ENCODE results near the gene KMT2D. TPM values are rescaled to one million over a fixed set of nuclear protein-coding genes. Genes with fewer than 3 reads are reported as not detected.

KMT2D gene
- total and polyA plus RNA-seq, 2 donors (not counting 3 experiments of a cell fraction or from before 2014, with no cell fraction given): 15.1 to 120 TPM

DNA sequence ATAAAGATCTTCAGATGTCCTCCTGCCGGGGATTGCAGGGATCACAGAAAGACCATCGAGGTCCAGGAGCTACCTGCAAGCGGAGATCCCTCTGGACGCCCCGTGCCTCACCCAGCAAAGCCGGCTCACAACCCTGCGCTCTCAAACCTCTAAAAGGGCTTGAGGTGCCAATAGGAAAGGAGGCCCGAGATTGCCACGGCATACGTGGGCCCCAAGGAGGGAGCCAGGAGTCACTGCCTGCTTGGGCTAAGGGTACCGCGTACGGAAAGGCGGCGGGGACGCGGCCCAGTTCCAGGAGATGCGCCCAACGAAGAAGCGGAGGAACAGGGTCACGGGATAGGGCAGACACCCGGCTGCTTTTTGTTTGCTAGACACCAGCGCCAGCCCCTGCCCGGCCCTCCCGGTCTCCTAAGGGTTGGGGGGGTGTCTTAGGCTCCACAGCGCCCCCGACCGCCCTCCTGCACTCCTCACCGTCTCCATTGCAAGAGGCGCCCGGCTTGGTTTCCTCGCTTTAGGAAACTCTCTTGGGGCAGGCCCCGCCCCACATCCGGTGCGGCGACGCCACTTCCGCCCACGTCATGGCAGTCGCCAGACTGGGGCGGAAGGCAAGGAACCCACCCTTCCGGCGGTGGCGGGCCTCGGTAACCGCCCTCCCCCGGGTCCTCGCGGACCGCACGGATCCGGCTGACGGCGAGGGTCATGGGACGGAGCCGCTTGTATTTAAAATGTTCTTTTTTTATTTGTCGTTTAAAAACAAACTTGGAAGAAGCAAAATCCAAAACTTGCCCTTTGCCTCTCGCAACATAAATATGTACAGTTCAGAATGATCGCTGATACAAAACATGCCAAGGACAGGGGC, 42.1 kb downstream of the KMT2D start, which contains the start of gene PRKAG1:
PRKAG1 (minus strand) TSS at position 516 of the 859 bp plus-strand sequence; CDS start at position 480, 36 bp downstream.
- H2AFZ ChIP-seq (ENCODE audit: low read depth, low read length): peak within 1 kb of the TSS; percentile 5
- peak within 1 kb of the TSS; percentile 50 to 77 (median 61) for H3K4me3 ChIP-seq (replicated peaks in 1 of 3; ENCODE audit: insufficient read depth in 1 of 3, low read depth in 1 of 3, low read length in 3 of 3)
- POLR2A ChIA-PET: no interaction called here
- H3K4me2 ChIP-seq (ENCODE audit: insufficient read depth, low read length): peak within 1 kb of the TSS; percentile 85
- intact Hi-C loops (cut with micrococcal nuclease) (loop anchor here (1.0 to 2.0 kb wide), 3 partner anchors 22 to 62 kb away; partner anchors contain the start of genes ARF3 and KMT2D), dilution Hi-C loops (cut with MboI; ENCODE audit: extremely low pct_ligation_motif_present, low sequenced_read_pairs) (no loop called here)
- FAIRE-seq: peak; percentile 93
- BruUV-seq (replicated peaks): TSS peak; percentile 93
- H3K27me3 ChIP-seq (ENCODE audit: control insufficient read depth in 2 of 2, insufficient read depth in 2 of 2, low read length in 2 of 2): no peaks in the 10 kb centered on the region
- H3K36me3 ChIP-seq (ENCODE audit: control insufficient read depth in 2 of 2, extremely low read depth in 1 of 2, insufficient read depth in 2 of 2, low read length in 2 of 2): peaks cover 2 to 19% of the 10 kb centered on the region in 2 experiments
- TF ChIP-seq POLR2A (IDR thresholded peaks at IDR 0.05; ENCODE audit: low read depth, low read length) (peak; percentile 95), POLR2AphosphoS5 (IDR thresholded peaks at IDR 0.05; ENCODE audit: insufficient read depth, low read depth, low read length) (peak; percentile 98), GATA2 (IDR thresholded peaks at IDR 0.05; ENCODE audit: insufficient read depth, insufficient read length, low read depth, low read length) (no peak)
- TF ChIP-seq, protein P1, sequence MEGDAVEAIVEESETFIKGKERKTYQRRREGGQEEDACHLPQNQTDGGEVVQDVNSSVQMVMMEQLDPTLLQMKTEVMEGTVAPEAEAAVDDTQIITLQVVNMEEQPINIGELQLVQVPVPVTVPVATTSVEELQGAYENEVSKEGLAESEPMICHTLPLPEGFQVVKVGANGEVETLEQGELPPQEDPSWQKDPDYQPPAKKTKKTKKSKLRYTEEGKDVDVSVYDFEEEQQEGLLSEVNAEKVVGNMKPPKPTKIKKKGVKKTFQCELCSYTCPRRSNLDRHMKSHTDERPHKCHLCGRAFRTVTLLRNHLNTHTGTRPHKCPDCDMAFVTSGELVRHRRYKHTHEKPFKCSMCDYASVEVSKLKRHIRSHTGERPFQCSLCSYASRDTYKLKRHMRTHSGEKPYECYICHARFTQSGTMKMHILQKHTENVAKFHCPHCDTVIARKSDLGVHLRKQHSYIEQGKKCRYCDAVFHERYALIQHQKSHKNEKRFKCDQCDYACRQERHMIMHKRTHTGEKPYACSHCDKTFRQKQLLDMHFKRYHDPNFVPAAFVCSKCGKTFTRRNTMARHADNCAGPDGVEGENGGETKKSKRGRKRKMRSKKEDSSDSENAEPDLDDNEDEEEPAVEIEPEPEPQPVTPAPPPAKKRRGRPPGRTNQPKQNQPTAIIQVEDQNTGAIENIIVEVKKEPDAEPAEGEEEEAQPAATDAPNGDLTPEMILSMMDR (IDR thresholded peaks at IDR 0.05; ENCODE audit: extremely low read depth in 1 of 2, insufficient read depth in 1 of 2, low read depth in 1 of 2, low read length in 2 of 2): peak; percentile 43 to 69
- no peaks in the 10 kb centered on the region for H3K9me3 ChIP-seq (replicated peaks; ENCODE audit: control insufficient read depth, insufficient read depth, low read length)
- no peaks in the 10 kb centered on the region for H4K20me1 ChIP-seq (replicated peaks; ENCODE audit: control insufficient read depth, extremely low read depth, insufficient read depth, low read length)
- H3K27ac ChIP-seq (ENCODE audit: insufficient read depth, low read depth, low read length): peak within 1 kb of the TSS; percentile 98
- DNase-seq (ENCODE audit: low read depth, low spot score): peak; percentile 97
- no peaks in the 10 kb centered on the region for H3K9me1 ChIP-seq (replicated peaks; ENCODE audit: control insufficient read depth, extremely low read depth, insufficient read depth, low read length)
- H3K79me2 ChIP-seq (ENCODE audit: control insufficient read depth, insufficient read depth, low read length): peaks cover 10% of the 10 kb centered on the region
- CTCF ChIA-PET: interaction anchor here (0.7 to 8.7 kb wide), 11 partner anchors 13 to 111 kb away, joined by 3 to 115 read pairs (median 5); partner anchors contain the start of gene DDN
- H3K9ac ChIP-seq (replicated peaks; ENCODE audit: extremely low read depth, insufficient read depth, low read length): peak within 1 kb of the TSS; percentile 95
- H3K4me1 ChIP-seq (ENCODE audit: control insufficient read depth, extremely low read depth, insufficient read depth, low read length): peaks cover 16% of the 10 kb centered on the region

Data from endothelial cell of umbilical vein (primary cell).